Measurements from ENCODE around the gene PIK3CA.

DNA sequence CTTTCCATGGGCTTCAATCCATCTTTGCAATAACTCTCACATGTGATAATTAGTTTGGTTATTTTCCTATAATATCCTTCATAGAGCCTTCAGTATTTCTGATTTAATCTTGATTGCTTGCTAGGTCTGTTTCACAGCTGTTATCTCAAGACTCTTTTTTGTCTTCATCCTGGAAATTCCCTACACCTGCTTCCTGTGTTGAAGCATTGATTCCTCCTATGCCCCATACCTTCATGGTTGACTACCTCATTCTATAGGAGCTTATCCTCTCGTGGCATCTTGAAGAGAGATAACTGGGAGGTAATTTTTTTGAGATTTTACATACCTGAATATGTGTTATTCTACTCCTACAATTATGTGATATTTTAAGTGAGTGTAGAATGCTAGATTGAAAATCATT, 26.7 kb downstream of the PIK3CA start:
- TF ChIP-seq EZH2phosphoT487 (IDR thresholded peaks at IDR 0.05; ENCODE audit: unreplicated experiment) (no peak), EZH2 (IDR thresholded peaks at IDR 0.05; ENCODE audit: low read depth, unreplicated experiment) (no peak), CREB1 (CRISPR knock-in tag; IDR thresholded peaks at IDR 0.05; ENCODE audit: low read depth) (no peak)
- TF ChIP-seq, protein P1, sequence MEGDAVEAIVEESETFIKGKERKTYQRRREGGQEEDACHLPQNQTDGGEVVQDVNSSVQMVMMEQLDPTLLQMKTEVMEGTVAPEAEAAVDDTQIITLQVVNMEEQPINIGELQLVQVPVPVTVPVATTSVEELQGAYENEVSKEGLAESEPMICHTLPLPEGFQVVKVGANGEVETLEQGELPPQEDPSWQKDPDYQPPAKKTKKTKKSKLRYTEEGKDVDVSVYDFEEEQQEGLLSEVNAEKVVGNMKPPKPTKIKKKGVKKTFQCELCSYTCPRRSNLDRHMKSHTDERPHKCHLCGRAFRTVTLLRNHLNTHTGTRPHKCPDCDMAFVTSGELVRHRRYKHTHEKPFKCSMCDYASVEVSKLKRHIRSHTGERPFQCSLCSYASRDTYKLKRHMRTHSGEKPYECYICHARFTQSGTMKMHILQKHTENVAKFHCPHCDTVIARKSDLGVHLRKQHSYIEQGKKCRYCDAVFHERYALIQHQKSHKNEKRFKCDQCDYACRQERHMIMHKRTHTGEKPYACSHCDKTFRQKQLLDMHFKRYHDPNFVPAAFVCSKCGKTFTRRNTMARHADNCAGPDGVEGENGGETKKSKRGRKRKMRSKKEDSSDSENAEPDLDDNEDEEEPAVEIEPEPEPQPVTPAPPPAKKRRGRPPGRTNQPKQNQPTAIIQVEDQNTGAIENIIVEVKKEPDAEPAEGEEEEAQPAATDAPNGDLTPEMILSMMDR (conservative IDR thresholded peaks at IDR 0.05; ENCODE audit: low read depth in 2 of 2): no peak
